Nucleus accumbens (tissue), 56 donors: ENCODE data around the gene HPRT1.
"Not testable (repeated sequence)": the region's sequence is repeated elsewhere in the genome, so short reads cannot be mapped to it uniquely, and the experiment has no call there.

Experiments
- DNase-seq, 56 donors: peaks; one replicate each; lab custom pipeline; 2025; lab: John Stamatoyannopoulos, UW

HPRT1 gene

GRCh38 chrX:134460005-134460861, at the start of gene HPRT1:
TSS of gene HPRT1 (plus strand) at chrX:134460165. CDS start at chrX:134460312, 147 bp downstream.
- DNase-seq: peak; percentile 3 to 84 (median 66)

- DNase-seq: no peak
These were observed 43.9 kb upstream of the HPRT1 start for GRCh38 chrX:134416087-134416486.

DNA sequence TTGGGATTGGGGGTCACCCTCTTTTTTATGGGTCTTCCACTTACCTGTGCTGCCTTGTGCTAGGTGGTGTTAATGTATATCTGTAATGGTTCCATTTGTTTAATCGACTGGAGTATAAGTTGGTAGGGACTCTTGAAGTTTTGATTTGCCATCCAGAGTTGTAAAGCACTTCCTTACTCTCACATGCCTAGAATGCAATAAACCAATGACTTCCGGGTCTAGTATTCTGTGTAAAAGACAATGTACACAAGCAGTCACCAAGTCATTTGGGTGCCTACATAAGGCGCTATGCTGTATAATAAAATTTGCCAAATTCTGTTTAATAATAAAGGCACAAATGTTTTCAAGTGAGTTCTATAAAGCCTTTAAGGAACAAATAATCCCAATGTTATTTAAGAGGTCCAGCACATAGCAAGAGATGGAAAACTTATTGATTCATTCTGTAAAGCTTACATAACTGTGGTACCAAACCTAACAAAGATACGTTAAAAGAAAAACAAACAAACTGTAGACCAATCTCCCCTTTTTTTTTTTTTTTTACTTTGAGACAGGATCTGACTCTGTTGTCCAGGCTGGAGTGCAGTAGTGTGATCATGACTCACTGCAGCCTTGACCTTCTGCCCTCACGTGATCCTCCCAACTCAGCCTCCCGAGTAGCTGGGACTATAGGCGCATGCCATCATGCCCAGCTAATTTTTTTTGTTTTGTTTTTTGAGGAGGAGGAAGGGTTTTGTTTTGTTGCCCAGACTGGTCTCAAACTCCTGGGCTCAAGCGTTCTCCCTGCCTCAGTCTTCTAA, 41.5 kb upstream of the HPRT1 start:
- DNase-seq: no peak

DNA sequence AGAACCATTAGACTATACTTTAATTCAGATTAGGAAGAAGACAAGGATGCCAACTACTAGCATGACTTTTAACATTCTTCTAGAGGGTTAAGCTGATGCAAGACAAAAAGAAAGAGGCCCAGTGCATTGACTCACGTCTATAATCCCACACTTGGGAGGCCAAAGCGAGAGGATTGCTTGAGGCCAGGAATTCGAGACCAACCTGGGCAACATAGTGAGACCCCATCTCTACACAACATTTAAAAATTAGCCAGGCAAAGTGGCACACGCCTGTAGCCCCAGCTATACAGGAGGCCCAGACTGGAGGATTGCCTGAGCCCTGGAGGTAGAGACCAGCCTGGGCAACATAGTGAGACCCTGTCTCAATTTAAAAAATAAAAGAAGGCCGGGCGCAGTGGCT, 40.2 kb upstream of the HPRT1 start:
- DNase-seq: no peak

- DNase-seq: no peak
These were observed 36.4 kb upstream of the HPRT1 start for GRCh38 chrX:134423606-134424005.

DNA sequence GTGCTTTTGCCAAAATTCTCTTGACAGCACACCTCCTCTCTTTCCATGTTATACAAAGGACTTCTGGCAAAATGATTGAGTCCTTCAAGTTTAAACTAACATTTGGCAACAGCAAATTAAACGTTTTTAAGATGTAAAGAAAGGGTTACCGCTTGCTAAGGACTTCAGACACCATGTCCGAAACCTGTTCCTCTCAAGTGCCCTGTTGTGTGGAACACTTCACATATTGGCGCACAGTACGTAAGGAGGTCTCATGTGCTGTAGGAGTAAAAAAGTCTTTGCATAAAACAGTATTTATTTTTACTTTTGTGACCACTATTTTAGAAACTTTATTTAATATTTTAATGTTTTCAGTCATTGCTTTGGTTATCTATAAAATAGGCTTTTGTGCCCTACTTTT, 33.7 kb upstream of the HPRT1 start:
- no peak for DNase-seq

DNA sequence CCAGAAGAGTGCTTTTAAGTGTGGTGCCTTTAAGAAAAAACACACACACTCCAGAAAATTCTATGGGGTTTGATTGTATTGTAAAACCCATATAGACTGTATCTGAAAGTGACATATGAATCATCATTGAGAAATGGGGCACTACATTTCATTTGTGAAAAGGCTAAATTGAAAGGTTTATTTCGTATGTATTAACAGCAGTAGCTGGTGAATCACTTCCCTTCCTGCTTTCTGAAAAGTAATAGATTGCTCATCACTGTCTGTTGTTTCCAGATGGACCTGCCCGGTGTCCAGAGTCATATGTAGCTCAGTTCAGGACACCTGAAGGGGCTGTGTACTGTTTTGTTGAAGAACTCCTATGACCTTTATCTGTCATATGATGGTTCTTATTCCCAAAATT, 28.1 kb upstream of the HPRT1 start:
- no peak for DNase-seq

GRCh38 chrX:134435894-134436293, 24.1 kb upstream of the HPRT1 start:
- DNase-seq: no peak

GRCh38 chrX:134443020-134443419, 16.9 kb upstream of the HPRT1 start:
- no peak for DNase-seq

GRCh38 chrX:134443461-134443860, 16.5 kb upstream of the HPRT1 start:
- DNase-seq: peak in 1 of 56 donors; percentile 2

- no peak for DNase-seq
These were observed 15.3 kb upstream of the HPRT1 start for GRCh38 chrX:134444681-134445080.

- no peak for DNase-seq
These were observed 7.4 kb upstream of the HPRT1 start for GRCh38 chrX:134452596-134452995.

GRCh38 chrX:134453631-134454030, 6.3 kb upstream of the HPRT1 start:
- DNase-seq: no peak

DNA sequence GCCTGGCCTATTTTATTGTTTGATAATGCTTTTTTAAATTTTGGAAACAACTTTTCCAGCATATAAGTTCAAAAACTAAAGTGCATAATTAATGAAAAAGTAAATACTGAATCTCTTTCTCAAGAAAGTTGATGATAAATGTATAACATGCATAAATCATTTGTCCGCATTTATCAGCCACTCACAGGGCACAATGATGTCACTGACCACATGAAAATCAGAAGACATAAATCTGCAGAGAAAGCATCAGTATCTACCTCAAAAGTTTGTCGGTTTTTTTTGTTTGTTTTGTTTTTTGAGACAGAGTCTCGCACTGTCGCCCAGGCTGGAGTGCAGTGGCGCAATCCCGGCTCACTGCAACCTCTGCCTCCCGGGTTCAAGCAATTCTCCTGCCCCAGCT, 5.5 kb upstream of the HPRT1 start:
- no peak for DNase-seq

DNA sequence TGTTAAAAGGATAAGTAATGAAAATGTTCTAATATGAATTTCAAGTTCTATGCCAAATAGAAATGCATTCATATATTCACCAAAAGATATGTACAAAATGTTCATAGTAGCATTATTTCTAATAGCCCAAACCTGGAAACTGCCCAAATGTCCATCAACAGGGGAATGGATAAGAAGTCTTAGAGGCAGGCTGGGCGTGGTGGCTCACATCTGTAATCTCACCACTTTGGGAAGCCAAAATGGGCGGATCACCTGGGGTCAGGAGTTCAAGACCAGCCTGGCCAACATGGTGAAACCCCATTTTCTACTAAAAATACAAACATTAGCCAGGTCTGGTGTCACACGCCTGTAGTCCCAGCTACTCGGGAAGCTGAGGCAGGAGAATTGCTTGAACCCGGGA, 2.3 kb upstream of the HPRT1 start:
- DNase-seq: no peak

DNA sequence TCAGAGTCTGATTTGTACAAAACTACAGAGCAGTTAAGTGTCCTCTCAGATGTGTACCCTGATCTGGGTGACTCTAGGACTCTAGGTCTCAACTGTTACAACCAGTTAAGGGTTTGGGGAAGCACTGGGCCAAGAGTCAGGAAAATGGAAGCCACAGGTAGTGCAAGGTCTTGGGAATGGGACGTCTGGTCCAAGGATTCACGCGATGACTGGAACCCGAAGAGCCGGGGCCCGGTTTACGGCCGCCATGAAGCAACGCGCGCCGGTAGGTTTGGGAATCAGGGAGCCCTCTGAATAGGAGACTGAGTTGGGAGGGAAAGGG, 321 bp upstream of the HPRT1 start:
- DNase-seq: peak in 2 of 56 donors; percentile 26 to 61

- peak in 1 of 56 donors; percentile 13 for DNase-seq
These were observed 876 bp downstream of the HPRT1 start for GRCh38 chrX:134460862-134461220.

DNA sequence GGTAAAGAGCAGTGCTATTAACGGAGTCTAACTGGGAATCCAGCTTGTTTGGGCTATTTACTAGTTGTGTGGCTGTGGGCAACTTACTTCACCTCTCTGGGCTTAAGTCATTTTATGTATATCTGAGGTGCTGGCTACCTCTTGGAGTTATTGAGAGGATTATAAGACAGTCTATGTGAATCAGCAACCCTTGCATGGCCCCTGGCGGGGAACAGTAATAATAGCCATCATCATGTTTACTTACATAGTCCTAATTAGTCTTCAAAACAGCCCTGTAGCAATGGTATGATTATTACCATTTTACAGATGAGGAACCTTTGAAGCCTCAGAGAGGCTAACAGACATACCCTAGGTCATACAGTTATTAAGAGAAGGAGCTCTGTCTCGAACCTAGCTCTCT, 1.5 kb downstream of the HPRT1 start:
- DNase-seq: no peak

DNA sequence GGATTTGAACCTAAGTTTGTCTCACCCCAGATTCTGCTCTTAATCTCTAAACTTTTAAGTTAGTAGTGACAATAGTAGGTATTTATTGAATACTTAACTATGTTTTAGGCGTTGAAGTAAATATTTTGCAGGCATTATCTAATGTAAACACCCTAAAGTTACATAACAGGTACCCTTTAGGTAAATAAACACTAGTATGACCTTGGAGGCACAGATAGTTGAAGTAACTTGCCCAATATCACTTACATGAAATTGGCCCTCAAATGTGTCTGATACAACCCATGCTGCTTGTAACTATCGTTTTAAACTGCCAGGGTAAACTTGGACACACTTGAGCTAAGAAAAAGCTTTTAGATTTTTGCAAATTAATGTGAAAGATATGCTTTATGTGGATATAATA, 3.0 kb downstream of the HPRT1 start:
- no peak for DNase-seq

- not testable (repeated sequence) for DNase-seq
These were observed 4.5 kb downstream of the HPRT1 start for GRCh38 chrX:134464453-134464852.

GRCh38 chrX:134469486-134469885, 9.5 kb downstream of the HPRT1 start:
- no peak for DNase-seq

- DNase-seq: no peak
These were observed 10.0 kb downstream of the HPRT1 start for GRCh38 chrX:134470013-134470412.
